ENCODE results near the gene MYCL. TPM values are rescaled to one million over a fixed set of nuclear protein-coding genes. Genes with fewer than 3 reads are reported as not detected.

MYCL gene
- total RNA-seq, 4 donors from 2014 or later = 0.35 to 1.1 TPM; not detected in 2

GRCh38 chr1:39849203-39849602 lies 52.5 kb downstream of the MYCL start:
- intact Hi-C loops (cut with DNase I; ENCODE audit: low total_unique reads) = no loop called here
- Histone ChIP-seq H3K27ac (no peak overlapping the region), H3K27me3 (no peaks in the 10 kb centered on the region), H3K4me3 (no peak overlapping the region), H3K9me3 (no peaks in the 10 kb centered on the region), H3K36me3 (peaks cover 0 to 7% of the 10 kb centered on the region in 2 donors), H3K4me1 (peaks cover 16% of the 10 kb centered on the region in 2 donors)
- TF ChIP-seq CTCF (IDR thresholded peaks at IDR 0.05 in 4 of 5, conservative IDR thresholded peaks at IDR 0.05 in 1 of 5) (no peak), POLR2A (IDR thresholded peaks at IDR 0.05) (no peak)
- no peak for ATAC-seq
- no peak for DNase-seq
- in situ Hi-C loops (cut with MboI; ENCODE audit: low sequenced_read_pairs in 4 of 4) = no loop called here

- H3K4me1 ChIP-seq = peaks cover 16% of the 10 kb centered on the region in 2 donors
- no peaks in the 10 kb centered on the region for H3K27me3 ChIP-seq
- H3K36me3 ChIP-seq = peaks cover 0 to 19% of the 10 kb centered on the region in 2 donors
- H3K27ac ChIP-seq = no peak overlapping the region
- in situ Hi-C loops (cut with MboI; ENCODE audit: low sequenced_read_pairs in 4 of 4) = no loop called here
- H3K4me3 ChIP-seq = no peak overlapping the region
- TF ChIP-seq POLR2A (IDR thresholded peaks at IDR 0.05) (no peak), CTCF (IDR thresholded peaks at IDR 0.05 in 4 of 5, conservative IDR thresholded peaks at IDR 0.05 in 1 of 5) (no peak)
- intact Hi-C loops (cut with DNase I; ENCODE audit: low total_unique reads) = no loop called here
- no peaks in the 10 kb centered on the region for H3K9me3 ChIP-seq
- DNase-seq (no peak), ATAC-seq (no peak)
Measured at GRCh38 chr1:39847940-39848339, 53.8 kb downstream of the MYCL start.

- Histone ChIP-seq H3K4me3 (no peak overlapping the region), H3K27ac (no peak overlapping the region), H3K36me3 (peaks cover 0 to 31% of the 10 kb centered on the region in 2 donors), H3K9me3 (no peaks in the 10 kb centered on the region), H3K27me3 (no peaks in the 10 kb centered on the region), H3K4me1 (peaks cover 16% of the 10 kb centered on the region in 2 donors)
- in situ Hi-C loops (cut with MboI; ENCODE audit: low sequenced_read_pairs in 4 of 4) (no loop called here), intact Hi-C loops (cut with DNase I; ENCODE audit: low total_unique reads) (no loop called here)
- TF ChIP-seq POLR2A (IDR thresholded peaks at IDR 0.05) = no peak
- no peak for TF ChIP-seq CTCF (IDR thresholded peaks at IDR 0.05 in 4 of 5, conservative IDR thresholded peaks at IDR 0.05 in 1 of 5)
- ATAC-seq (no peak), DNase-seq (no peak)
Measured at GRCh38 chr1:39846796-39847195, 54.9 kb downstream of the MYCL start.

- Histone ChIP-seq H3K4me1 (peaks cover 16% of the 10 kb centered on the region in 2 donors), H3K4me3 (no peak overlapping the region), H3K9me3 (no peaks in the 10 kb centered on the region), H3K27ac (peak overlapping the region; percentile 4 to 45 (median 26)), H3K27me3 (no peaks in the 10 kb centered on the region), H3K36me3 (peaks cover under 1 to 40% of the 10 kb centered on the region in 2 donors)
- in situ Hi-C loops (cut with MboI; ENCODE audit: low sequenced_read_pairs in 4 of 4) = no loop called here
- ATAC-seq (peak; percentile 75 to 95), DNase-seq (peak; percentile 38 to 73)
- no peak for TF ChIP-seq CTCF (IDR thresholded peaks at IDR 0.05 in 4 of 5, conservative IDR thresholded peaks at IDR 0.05 in 1 of 5)
- TF ChIP-seq POLR2A (IDR thresholded peaks at IDR 0.05) = no peak
- intact Hi-C loops (cut with DNase I; ENCODE audit: low total_unique reads) = no loop called here
Measured at GRCh38 chr1:39845569-39846566, 55.8 kb downstream of the MYCL start.

Other genes starting within 250 kb of the MYCL start
- 10 to 100 TPM; 10.8 to 85.5 (median 59.9) TPM for gene NT5C1A, start 229.8 kb downstream of the MYCL start, total RNA-seq
- gene HPCAL4, start 210.5 kb downstream of the MYCL start, total RNA-seq = 1 to 10 TPM in 3 of 4 donors, under 1 TPM in 1; 0.92 to 9.0 (median 3.2) TPM
- 10 to 100 TPM; 22.9 to 30.1 (median 27.2) TPM for gene PPIE, start 163.0 kb downstream of the MYCL start, total RNA-seq
- under 1 TPM in 1 of 4 donors, not detected in 3; 0.86 TPM for gene OXCT2, start 130.6 kb downstream of the MYCL start, total RNA-seq
- gene BMP8B, start 113.1 kb downstream of the MYCL start, total RNA-seq = under 1 TPM in 3 of 4 donors, not detected in 1; 0.12 to 0.31 (median 0.15) TPM
- gene TRIT1, start 18.4 kb downstream of the MYCL start, total RNA-seq = 10 to 100 TPM in 2 of 4 donors, 1 to 10 TPM in 2; 6.2 to 24.6 (median 9.8) TPM
- 1 to 10 TPM in 2 of 4 donors, not detected in 2; 1.0 to 2.1 TPM for gene MFSD2A, start 53.2 kb upstream of the MYCL start, total RNA-seq
- gene CAP1, start 138.8 kb upstream of the MYCL start, total RNA-seq = 10 to 100 TPM; 35.5 to 67.0 (median 48.7) TPM
- gene PPT1, start 195.3 kb upstream of the MYCL start, total RNA-seq = 10 to 100 TPM in 2 of 4 donors, 1 to 10 TPM in 2; 8.5 to 23.2 (median 13.4) TPM